SHP77 treated with DMSO at 0.1 percent for 48 hours (cell line): ENCODE results near the gene SPPL3.
"Not testable (repeated sequence)": the region's sequence is repeated elsewhere in the genome, so short reads cannot be mapped to it uniquely, and the experiment has no call there.

Source experiments
- DNase-seq: peaks from one replicate; lab custom pipeline; 2025; lab: John Stamatoyannopoulos, UW

SPPL3 gene

DNA sequence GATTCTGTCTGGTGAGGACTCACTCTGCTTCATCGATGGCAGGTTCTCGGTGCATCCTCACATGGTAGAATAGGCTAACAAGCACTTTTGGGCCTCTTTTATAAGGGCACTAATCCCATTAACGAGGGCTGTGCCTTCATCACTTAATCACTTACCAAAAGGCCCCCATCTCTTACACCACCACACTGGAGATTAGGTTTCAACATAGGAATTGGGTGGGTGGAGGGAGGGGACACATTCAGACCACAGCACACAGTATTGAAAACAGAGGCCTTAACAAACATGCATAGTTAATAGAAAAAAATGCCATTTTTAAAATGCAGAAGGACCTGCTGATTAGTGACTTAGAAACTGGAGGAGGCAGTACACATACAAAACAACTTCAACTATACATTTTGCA lies 61.6 kb downstream of the SPPL3 start:
- no peak for DNase-seq

DNA sequence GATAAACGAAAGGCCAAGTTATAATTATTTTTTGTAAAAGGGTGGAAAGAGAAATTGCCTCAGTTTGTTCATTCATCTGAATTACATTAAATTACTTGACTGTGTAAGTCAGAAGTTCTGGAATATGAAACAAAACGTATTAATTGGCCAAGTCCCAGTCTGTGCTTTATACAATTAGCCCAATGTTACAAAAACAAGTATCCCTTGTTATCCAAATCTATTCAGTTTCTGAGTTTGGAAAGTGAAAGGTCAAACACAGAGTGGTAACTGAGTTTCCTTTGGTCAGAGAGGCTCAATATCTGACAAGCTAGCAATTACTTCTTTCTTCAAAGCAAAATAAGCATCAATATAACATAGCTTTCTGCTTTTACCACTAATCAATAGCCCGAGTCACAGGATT lies 62.6 kb downstream of the SPPL3 start:
- DNase-seq: no peak

DNA sequence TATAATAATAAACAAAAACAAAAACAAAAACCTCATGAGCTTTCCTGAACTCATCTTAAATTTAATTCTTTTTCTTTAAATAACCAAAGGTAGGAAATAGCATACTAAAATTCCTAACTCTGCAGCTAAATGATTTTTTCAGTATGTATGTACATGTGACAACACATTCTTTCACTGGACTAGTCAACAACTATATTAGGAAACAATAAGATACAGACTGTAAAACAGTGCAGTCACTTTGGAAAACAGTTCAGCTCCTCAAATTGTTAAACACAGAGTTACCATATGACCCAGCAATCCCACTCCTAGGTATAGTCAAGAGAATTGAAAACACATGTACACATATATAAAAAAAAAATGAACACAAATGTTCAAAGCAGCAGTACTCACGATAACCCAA lies 64.7 kb downstream of the SPPL3 start:
- DNase-seq: no peak

DNA sequence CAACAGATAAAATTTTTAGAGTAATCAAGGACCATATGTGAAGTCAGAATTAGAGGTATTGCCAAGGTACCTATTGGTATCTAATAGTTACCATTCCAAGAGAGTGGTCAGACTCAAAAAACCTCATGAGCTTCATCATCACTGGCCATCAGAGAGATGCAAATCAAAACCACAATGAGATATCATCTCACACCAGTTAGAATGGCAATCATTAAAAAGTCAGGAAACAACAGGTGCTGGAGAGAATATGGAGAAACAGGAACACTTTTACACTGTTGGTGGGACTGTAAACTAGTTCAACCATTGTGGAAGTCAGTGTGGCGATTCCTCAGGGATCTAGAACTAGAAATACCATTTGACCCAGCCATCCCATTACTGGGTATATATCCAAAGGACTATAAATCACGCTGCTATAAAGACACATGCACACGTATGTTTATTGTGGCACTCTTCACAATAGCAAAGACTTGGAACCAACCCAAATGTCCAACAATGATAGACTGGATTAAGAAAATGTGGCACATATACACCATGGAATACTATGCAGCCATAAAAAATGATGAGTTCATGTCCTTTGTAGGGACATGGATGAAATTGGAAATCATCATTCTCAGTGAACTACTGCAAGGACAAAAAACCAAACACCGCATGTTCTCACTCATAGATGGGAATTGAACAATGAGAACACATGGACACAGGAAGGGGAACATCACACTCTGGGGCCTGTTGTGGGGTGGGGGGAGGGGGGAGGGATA lies 65.4 kb downstream of the SPPL3 start:
- DNase-seq: not testable (repeated sequence)

DNA sequence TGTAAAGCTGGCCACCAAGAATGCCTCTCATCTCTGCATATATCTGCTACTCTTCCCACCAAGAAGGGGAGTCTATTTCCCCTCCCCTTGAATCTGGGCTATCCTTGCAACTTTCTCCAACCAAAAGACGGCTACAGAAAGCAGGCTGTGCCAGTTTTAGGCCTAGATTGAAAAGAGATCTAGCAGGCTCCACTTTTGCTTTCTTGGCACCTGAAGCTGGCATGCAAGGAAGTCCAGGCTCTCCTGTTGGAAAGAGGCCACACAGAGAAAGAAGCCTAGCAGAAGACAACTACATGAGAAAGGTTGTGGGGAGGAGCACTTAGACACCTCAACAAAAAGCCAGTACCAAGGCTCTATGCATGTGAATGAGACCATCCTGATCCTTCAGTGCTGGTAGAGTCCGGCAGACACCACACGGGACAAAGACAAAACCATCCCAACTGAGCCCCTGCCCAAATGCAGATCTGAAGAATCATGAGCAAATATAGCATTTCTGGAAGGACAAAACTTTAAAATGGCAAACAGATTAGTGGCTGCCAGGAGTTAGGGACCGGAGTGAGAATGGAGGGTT lies 68.0 kb downstream of the SPPL3 start:
- DNase-seq: no peak

DNA sequence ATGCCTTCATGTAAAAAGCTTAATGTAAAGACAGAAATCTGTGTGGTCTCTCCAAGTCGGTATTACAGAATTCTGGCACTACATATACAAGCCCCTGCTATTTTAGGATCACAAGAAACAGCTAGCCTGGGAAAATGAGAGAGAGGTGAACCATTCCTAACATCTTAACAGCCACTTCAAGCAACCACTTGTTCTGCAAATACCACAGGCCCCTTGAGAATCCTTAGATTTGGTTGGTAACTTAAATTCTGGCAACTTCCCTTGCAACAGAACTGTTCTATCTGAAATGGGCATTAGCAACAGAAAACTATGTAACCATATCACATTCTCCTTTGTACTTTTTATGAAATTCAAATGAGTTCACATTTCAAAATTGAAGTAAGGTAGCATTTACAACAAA lies 68.5 kb downstream of the SPPL3 start:
- DNase-seq: no peak

DNA sequence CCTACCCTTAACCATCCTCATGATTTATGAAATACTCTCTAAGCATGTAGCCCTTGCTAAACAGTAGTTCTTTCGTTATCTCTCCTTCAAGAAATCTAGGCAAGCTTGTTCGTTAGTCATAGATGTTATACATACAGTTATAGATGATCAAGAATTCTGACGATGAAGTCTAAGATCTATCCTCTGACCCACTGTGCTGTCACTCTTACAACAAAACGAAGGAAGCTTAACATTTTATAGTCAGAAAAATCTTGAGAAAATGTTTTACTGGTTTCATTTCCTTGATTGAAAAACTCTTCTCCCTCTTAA lies 68.9 kb downstream of the SPPL3 start:
- no peak for DNase-seq

DNA sequence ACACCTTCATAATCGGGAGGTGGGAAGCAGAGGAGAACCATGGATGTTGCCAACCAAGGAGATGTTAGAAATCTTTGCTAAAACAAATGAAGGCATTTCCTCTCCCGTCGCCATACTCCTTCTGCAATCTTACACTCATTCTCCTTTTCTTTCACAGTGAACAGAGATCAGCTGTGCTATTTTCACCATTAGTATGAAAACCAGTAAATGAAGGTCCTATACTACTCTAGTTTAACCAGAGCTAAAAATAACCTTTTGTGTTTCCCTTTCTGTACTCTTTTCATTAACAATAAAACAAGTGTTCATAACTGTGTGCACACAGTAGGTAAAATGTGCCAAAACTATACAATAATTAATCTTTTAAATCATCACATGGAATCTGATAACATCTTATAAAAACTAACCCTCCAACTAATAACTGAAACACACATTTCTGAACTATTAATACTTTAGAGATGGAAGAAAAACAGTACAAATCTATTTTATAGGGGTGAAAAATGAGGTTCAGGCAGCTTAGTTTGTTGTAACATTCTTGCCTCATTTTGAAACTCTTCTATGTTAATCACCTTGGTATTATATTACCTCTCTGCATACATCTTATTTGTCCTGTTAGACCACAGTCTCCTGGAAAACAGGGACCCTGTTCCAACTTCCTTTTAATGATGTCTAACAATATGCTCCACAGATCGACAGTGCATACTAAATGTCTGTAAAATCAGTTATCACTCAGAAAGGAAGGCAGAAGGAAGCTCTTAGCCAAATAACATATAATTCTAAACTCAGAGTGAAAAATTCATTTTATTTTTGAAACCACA lies 69.5 kb downstream of the SPPL3 start:
- DNase-seq: no peak

DNA sequence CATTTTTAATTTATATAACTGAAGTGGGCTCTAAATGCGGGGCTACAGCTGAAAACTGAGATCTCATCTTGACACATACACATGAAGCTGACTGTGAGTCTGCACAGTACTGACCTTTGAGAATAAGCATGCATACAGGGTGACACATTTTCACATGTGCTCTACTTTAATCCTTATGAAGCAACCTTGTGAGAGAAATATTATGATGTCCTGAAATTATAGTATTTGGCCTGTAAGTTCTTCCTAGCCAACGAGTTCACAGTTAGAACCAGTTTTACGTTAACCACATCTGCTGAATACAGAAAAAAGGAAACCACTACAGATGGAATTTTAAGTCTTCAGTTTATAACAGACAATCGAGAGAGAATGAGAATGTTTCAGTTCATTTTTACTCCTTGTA lies 70.3 kb downstream of the SPPL3 start:
- DNase-seq: no peak

DNA sequence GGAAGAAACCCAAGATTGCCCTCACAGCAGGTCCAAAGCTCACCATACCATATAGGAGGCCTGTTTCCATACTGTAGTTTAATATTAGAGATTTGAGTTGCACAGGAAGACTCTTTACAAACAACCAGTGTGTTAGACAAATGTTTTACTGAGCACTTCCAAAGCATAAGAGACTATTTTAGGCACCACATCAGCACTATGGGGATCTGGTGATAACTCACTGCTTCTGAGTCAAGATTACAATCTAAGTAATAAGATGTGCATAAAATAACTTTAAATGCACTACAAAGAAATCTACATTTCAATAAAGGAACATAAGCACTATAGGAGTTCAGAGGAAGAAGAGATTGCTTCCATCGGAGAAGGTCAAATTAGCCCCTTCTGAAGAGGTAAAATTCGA lies 71.4 kb downstream of the SPPL3 start:
- DNase-seq: no peak

DNA sequence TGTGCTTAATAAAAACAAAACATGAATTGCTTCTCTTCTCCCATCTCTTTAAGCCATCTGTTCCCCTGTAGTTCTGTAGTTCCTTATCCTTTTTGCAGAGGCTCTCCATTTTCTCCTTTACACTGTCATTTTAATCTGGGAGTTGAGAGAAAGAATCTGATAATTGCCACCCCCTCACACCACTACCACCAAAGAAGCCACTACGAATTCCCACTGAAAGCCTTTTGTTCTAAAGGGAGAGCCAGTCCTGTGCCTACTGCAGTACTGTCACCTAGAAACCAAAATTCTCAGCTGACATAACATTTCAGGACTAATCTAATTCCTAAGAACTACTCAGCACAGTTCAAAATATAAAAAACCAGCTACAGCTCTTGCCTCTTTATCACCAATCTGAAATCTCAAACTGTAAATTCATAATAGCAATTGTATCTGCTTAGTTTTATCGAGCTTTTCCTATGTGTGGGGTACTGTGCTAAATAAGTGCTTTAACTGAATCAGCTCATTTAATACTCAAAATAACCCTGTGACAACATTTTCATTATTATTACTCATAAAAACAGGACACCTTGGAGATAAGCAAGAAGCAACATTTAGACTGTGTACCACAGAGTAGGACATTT lies 72.4 kb downstream of the SPPL3 start:
- DNase-seq: no peak

DNA sequence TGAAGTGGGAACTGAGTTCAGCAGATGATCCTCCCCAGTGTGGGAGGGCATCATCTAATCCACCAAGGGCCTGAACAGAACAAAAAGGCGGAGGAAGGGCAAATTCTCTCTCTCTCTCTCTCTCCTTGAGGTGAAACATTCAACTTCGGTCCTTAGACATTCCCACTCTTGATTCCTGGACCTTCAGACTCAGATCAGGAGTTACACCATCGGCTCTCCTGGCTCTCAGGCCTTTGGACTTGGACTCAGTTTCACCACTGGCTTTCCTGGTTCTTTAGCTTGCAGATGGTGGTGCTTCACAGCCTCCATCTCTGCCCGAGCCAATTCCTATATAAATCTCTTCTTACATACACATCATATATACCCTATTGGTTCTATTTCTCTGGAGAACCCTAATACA lies 73.2 kb downstream of the SPPL3 start:
- DNase-seq: no peak

DNA sequence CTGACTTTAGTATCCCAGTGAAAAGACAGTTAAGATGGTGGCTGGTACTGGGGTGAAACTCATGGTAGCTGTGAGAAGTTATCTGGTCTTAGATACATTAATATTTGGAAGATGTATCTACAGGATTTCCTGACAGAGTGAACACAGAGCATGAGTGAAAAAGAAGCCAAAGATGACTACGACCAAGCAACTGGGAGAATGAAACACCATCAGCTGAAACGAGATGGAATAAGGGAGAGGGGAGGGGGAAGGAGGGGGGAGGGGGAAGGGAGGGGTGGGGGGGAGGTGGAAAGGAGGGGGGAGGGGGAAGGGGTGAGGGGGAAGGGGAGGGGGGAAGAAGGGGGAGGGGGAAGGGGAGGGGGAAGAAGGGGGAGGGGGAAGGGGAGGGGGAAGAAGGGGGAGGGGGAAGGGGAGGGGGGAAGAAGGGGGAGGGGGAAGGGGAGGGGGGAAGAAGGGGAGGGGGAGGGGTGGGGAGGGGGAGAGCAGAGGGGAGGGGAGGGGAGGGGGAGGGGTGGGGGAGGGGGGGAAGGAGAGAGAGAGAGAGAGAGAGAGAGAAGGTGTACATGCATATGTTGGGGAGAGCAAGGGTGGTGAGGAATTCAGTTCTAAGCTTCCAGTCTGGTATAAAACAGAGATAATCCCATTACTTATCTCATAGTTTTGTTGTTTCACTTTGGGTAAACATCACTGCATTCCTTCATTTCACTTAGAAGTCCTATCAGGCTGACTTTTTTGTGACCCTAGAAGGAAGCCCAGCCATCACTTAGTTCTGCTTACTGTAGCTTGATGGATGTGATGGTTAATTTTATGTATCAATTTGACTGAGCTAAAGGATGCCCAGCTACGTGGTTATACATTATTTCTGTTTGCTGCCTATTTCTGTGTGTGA lies 73.9 kb downstream of the SPPL3 start:
- DNase-seq: no peak

DNA sequence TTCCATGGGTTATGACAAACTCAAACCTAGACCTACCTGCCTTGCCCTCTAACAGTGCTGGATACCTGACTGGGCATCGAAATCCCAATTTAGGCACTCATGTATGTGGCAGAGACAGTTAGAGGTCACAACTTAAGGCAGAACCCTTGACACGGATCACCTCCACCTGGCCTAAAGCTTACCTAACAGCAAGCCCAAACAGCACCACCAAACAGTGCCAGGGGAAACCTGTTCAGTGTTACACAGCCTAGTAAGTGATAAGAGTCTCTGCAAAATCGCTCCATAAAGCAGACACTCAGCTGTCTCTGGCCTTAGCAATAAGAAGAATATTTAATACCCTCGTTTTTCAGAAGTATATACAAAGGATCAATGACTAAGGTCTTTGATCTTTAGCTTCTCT lies 77.8 kb downstream of the SPPL3 start:
- DNase-seq: no peak

DNA sequence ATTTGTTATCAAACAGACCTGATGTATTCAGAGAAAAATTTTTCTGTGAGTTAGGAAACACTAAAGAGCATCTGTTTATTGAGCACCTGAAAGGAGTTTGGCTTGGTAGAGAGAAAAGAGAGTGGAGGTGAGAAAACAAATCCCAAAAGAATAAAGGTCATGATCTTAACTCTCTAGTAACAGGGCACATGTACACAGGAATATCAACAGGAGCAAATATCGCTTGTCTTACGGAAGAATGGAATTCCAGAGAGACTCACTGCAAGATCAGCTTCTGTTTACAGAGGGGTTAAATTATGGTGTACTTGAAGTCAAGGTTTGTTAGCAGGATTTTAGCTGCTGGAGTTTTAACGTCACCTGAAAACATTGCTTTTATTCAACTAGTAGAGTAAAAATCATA lies 78.8 kb downstream of the SPPL3 start:
- no peak for DNase-seq

DNA sequence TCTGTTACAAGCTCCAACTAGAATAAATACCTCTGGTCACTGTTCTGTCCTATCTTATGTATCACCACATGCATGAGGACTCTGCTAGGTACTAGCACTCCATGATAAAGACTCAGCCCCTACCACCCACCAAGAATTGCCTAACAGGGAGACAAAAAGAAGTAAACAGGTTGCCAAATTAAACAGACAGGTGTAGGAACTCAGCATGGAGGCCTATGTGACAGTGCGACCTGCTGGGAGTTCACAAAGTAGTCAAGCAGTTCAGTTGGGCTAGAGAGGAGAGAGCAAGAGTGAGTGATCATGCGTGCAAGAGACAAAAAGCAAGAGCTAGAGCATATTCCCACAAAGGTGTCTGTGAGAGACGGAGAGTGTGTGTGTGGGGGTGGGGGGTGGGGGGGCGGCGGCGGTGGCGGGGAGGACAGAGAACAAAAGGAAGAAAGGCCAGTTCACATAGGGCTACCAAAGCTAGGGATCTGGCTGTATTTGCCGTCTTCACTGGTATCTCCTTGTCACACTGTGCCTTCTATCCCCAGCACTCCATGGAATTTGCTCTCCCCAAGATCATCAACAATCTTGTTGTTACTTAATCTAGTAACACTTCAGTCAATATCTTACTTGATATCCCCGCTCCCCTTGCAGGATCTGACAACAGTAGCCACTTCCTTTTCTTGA lies 81.2 kb downstream of the SPPL3 start:
- DNase-seq: no peak

DNA sequence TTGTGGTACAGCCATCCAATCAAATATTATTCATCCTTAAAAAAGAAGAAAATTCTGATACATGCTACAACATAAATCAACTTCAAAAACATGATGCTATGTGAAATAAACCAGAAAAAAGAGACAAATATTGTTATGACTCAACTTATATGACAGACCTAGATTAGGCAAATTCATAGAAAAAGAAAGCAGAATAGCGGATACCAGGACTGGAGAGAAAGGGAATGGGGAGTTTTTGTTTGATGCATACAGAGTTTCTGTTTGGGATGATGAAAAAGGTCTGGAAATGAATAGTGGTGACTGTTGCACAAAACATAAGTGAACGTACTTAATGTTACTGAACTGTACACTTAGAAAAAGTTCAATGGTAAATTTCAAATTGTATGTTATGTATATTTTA lies 82.3 kb downstream of the SPPL3 start:
- DNase-seq: no peak

DNA sequence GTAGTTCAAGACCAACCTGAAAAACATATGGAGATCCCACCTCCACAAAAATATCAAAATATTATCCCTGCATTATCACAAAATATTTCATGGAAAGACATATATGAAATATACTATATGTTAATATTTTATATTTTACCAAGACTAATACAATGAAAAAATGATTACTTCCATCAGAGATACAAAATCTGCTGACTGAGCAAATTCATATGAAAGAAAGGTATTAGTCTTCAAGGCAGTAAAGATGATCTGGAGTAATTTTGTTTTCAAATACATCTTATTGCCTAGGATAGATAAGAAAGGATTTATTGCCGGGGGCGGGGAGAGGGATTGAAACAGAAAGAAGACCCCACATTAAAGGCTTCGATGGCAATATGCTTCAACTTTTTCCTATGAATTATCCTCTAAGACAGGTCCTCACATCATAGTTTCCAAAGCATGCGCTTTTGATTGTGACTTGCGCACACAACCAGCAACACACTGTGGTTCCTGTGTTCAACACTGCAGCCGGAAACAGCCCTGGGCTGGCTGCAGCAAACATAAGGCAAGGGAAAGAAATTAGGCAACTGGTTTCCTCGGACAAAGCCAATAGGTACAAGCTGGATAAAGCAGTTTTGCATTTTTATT lies 83.2 kb downstream of the SPPL3 start:
- no peak for DNase-seq

DNA sequence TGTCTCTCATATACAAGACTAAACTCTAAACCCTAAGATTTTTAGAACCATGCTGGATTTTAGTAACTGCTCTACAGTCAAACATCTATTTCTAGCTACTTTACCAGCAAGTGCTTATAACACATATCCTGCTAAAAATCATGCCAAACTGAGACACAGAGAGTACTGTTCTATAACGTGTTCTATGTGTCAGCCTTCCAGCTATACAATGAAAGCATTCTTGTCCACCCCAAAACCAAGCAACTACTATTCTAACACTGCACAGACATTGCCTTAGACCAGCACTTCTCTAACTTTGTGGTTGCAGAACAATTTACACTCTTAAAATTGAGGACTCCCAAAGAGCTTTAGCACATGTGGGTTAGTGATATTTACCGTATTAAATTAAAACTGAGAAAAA lies 85.7 kb downstream of the SPPL3 start:
- no peak for DNase-seq

DNA sequence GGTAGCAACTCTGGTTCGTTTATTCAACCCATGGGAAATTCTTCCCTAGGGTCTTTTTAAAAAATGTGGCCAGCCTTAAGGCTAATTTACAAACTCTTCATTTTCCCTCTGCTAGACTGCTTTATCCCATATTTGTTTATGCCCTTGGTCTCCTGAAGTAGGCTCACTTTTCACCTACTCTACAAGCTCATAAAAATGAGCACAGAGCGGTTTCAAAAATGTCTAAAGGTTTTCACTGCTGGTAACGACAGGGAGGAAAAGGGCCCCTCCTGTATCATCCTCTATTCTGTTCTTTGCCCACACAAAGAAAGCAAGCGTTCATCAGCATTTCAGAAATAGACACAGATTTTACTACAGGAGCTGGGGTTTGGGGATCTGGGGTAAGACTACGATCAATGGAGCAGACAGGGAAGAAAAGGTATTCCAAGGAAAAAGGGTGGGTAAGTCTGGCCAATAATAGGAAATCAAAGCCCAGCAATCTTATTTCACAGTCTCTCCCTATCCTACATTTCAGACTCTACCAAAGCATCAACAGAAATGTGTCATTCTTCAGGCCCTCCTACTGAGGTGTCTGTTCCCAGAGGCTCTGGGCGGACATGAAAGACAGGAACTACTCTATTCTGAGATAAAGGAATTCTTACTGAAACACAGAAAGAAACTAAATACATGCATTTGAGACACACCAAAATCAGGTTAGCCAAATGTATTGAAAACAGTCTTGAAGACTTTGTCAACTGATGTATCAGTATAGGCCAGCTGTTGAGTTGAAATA lies 86.4 kb downstream of the SPPL3 start:
- no peak for DNase-seq
